ENCODE data around the gene UBR3. TPM values are rescaled to one million over a fixed set of nuclear protein-coding genes. Genes with fewer than 3 reads are reported as not detected.

Gene UBR3
- total and polyA plus RNA-seq, 2 experiments from 2014 or later: 10.7 to 28.0 TPM

DNA sequence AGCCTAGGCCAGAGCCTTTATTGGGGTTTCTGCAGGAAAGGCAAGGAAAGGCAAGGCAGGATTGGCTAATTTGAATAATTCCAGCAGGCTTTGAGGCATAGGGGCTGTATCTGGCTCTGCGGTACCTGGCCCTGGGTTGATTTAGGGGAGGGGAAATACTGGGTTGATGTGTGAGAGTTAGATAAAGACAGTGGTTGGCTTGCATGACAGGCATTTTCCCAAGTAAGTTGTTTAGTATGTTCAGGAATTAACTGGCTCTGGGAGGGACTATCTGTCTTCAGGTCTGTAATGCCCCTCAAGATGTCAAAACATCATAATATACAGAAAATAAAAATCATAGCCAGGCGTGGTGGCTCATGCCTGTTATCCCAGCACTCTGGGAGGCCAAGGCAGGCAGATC, 98.7 kb downstream of the UBR3 start:
- no peaks in the 10 kb centered on the region for H3K4me1 ChIP-seq (ENCODE audit: insufficient read depth)
- H3K79me2 ChIP-seq (replicated peaks; ENCODE audit: insufficient read depth): no peaks in the 10 kb centered on the region
- H3K27ac ChIP-seq (ENCODE audit: low read depth): no peak overlapping the region
- no peaks in the 10 kb centered on the region for H3K9me2 ChIP-seq (ENCODE audit: insufficient read depth)
- DNase-seq (ENCODE audit: low spot score) (no peak), ATAC-seq (no peak)
- Mint-ChIP-seq H3K27me3 (ENCODE audit: insufficient read depth, low read depth, poor library complexity) (no peaks in the 10 kb centered on the region), H3K36me3 (ENCODE audit: low read depth) (peaks cover 9% of the 10 kb centered on the region; the same call in 1 of the 3 replicates), H3K9me3 (no peaks in the 10 kb centered on the region), H3K4me1 (no peaks in the 10 kb centered on the region), H3K4me3 (no peak overlapping the region), H3K27ac (no peak overlapping the region; the same call in 1 of the 2 replicates)
- H3F3A ChIP-seq (replicated peaks; ENCODE audit: low read depth): no peaks in the 10 kb centered on the region
- H4K20me1 ChIP-seq (replicated peaks; ENCODE audit: insufficient read depth): no peaks in the 10 kb centered on the region
- no peak overlapping the region for H2AFZ ChIP-seq
- no peak overlapping the region for H3K4me3 ChIP-seq
- no peaks in the 10 kb centered on the region for H3K36me3 ChIP-seq (ENCODE audit: insufficient read depth)
- no peak overlapping the region for H3K4me2 ChIP-seq
- TF ChIP-seq ZNF114 (CRISPR knock-in tag; IDR thresholded peaks at IDR 0.05): no peak
- TF ChIP-seq STAT1 (IDR thresholded peaks at IDR 0.05; ENCODE audit: unreplicated experiment): no peak
- TF ChIP-seq ETS1 (IDR thresholded peaks at IDR 0.05): no peak
- TF ChIP-seq ZNF331 (CRISPR knock-in tag; IDR thresholded peaks at IDR 0.05; ENCODE audit: low read depth): no peak
- TF ChIP-seq NANOG (IDR thresholded peaks at IDR 0.05; ENCODE audit: borderline replicate concordance): no peak
- no peak for TF ChIP-seq JUNB (IDR thresholded peaks at IDR 0.05; ENCODE audit: unreplicated experiment)
- no peak for TF ChIP-seq ZNF462 (CRISPR knock-in tag; IDR thresholded peaks at IDR 0.05)
- no peak for TF ChIP-seq EZH2 (IDR thresholded peaks at IDR 0.05; ENCODE audit: low read depth, unreplicated experiment)
- H3K27me3 ChIP-seq (ENCODE audit: insufficient read depth): no peaks in the 10 kb centered on the region

Measured in GM23338 (cell line).